ENCODE results near the gene LZIC.

Gene LZIC

GRCh38 chr1:9910423-9911178 is 32.6 kb downstream of the LZIC start:
- peak; percentile 96 for DNase-seq (ENCODE audit: low read depth)

- DNase-seq (ENCODE audit: low read depth) = no peak
These were observed 33.1 kb downstream of the LZIC start, which contains the start of gene CTNNBIP1 for GRCh38 chr1:9910076-9910422. Gene CTNNBIP1, minus strand, starts transcription at chr1:9910269. Its CDS starts 38,205 bp downstream, at chr1:9872064.

- no peak for DNase-seq (ENCODE audit: low read depth)
These were observed 33.8 kb downstream of the LZIC start for GRCh38 chr1:9909234-9910046.

GRCh38 chr1:9908871-9909233 is 34.3 kb downstream of the LZIC start:
- DNase-seq (ENCODE audit: low read depth) = no peak

- no peak for DNase-seq (ENCODE audit: low read depth)
These were observed 35.8 kb downstream of the LZIC start for GRCh38 chr1:9907441-9907840.

GRCh38 chr1:9906466-9906865 is 36.7 kb downstream of the LZIC start:
- no peak for DNase-seq (ENCODE audit: low read depth)

GRCh38 chr1:9905010-9905409 is 38.2 kb downstream of the LZIC start:
- no peak for DNase-seq (ENCODE audit: low read depth)

GRCh38 chr1:9904596-9904995 is 38.6 kb downstream of the LZIC start:
- DNase-seq (ENCODE audit: low read depth) = no peak

GRCh38 chr1:9903801-9904527 is 39.2 kb downstream of the LZIC start:
- no peak for DNase-seq (ENCODE audit: low read depth)

- DNase-seq (ENCODE audit: low read depth) = no peak
These were observed 41.1 kb downstream of the LZIC start for GRCh38 chr1:9902060-9902452.

GRCh38 chr1:9901148-9902059 is 41.8 kb downstream of the LZIC start:
- DNase-seq (ENCODE audit: low read depth) = no peak

GRCh38 chr1:9900142-9901043 is 42.8 kb downstream of the LZIC start:
- no peak for DNase-seq (ENCODE audit: low read depth)

GRCh38 chr1:9894115-9894514 is 49.1 kb downstream of the LZIC start:
- DNase-seq (ENCODE audit: low read depth) = no peak

- DNase-seq (ENCODE audit: low read depth) = peak; percentile 73
These were observed 50.3 kb downstream of the LZIC start for GRCh38 chr1:9892563-9893528.

GRCh38 chr1:9891207-9891606 is 52.0 kb downstream of the LZIC start:
- no peak for DNase-seq (ENCODE audit: low read depth)

GRCh38 chr1:9890224-9890731 is 52.9 kb downstream of the LZIC start:
- peak; percentile 90 for DNase-seq (ENCODE audit: low read depth)

GRCh38 chr1:9889411-9889810 is 53.8 kb downstream of the LZIC start:
- no peak for DNase-seq (ENCODE audit: low read depth)

- no peak for DNase-seq (ENCODE audit: low read depth)
These were observed 54.3 kb downstream of the LZIC start for GRCh38 chr1:9888886-9889285.

- DNase-seq (ENCODE audit: low read depth) = no peak
These were observed 56.1 kb downstream of the LZIC start for GRCh38 chr1:9887070-9887469.
